ENCODE measurements around the gene L3MBTL4.

GRCh38 chr18:6362559-6363129 lies 52.1 kb downstream of the L3MBTL4 start:
- TF ChIP-seq POLR2A (IDR thresholded peaks at IDR 0.05) = no peak
- TF ChIP-seq, protein P1, sequence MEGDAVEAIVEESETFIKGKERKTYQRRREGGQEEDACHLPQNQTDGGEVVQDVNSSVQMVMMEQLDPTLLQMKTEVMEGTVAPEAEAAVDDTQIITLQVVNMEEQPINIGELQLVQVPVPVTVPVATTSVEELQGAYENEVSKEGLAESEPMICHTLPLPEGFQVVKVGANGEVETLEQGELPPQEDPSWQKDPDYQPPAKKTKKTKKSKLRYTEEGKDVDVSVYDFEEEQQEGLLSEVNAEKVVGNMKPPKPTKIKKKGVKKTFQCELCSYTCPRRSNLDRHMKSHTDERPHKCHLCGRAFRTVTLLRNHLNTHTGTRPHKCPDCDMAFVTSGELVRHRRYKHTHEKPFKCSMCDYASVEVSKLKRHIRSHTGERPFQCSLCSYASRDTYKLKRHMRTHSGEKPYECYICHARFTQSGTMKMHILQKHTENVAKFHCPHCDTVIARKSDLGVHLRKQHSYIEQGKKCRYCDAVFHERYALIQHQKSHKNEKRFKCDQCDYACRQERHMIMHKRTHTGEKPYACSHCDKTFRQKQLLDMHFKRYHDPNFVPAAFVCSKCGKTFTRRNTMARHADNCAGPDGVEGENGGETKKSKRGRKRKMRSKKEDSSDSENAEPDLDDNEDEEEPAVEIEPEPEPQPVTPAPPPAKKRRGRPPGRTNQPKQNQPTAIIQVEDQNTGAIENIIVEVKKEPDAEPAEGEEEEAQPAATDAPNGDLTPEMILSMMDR (IDR thresholded peaks at IDR 0.05) = no peak

Data from esophagus squamous epithelium (tissue), 4 donors.